ENCODE data around the gene ROPN1L. TPM values are rescaled to one million over a fixed set of nuclear protein-coding genes. Genes with fewer than 3 reads are reported as not detected.
"Not testable (repeated sequence)": the region's sequence is repeated elsewhere in the genome, so short reads cannot be mapped to it uniquely, and the experiment has no call there.

ROPN1L gene
- total RNA-seq, result 0.42 TPM

DNA sequence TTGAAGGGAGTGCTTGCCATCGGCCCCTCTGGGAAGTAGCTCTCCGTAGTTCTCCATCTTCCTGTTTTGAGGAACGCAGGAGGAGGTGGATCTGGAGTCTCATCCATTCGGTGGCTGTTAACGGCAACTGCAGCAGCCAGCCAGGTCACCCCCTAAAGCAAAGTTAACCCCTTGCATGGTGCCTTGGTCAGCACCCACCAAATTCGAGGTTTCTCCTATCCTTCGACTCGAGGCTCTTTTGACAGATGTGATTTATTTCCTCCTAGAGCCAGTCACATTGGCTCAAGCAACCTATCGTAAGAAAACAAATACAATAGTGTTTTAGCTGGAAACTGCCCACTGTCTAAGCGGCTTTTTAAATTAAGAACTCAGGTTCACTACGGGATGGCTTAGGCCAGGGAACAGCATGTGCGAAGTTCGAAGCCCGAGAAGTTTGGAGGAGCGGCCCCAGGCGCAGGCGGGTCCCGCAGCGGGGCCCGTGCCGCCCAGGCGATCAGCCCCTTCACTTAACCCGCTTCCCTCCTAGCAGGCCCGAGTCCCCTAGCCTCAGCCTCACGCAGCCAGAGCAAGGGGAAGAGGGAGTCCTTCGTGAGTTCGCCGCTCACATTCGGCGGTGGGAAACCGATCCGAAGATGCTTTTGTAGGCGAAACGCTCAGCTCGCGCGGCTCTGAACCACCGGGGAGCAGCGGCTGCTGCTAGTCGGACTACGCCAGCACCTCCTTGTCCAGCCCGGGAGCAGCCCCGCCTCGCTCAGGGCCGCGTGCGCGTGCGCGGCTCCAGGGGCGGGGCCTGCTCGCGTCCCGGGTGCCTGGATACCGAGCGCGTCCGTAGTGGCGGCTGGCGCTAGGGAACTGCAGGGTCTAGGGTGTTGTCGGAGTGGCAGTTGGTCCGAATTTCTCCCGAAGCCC lies at the start of gene ROPN1L:
ROPN1L (plus strand) TSS at position 797 of the 909 bp plus-strand sequence. CDS start 289 bp downstream, outside the sequence.
- no peaks in the 10 kb centered on the region for H3K27me3 ChIP-seq (ENCODE audit: insufficient read depth, low read length)
- no peaks in the 10 kb centered on the region for H3K9me3 ChIP-seq (ENCODE audit: low read depth, low read length)
- H3K4me3 ChIP-seq (ENCODE audit: low read length), result peak within 1 kb of the TSS; percentile 56
- H3K4me1 ChIP-seq (ENCODE audit: insufficient read depth, low read length), result peaks cover 50% of the 10 kb centered on the region

GRCh38 chr5:10392567-10393328 lies 48.9 kb upstream of the ROPN1L start:
- not testable (repeated sequence) for H3K9me3 ChIP-seq (ENCODE audit: low read depth, low read length); H3K4me1 ChIP-seq (ENCODE audit: insufficient read depth, low read length); H3K27me3 ChIP-seq (ENCODE audit: insufficient read depth, low read length); H3K4me3 ChIP-seq (ENCODE audit: low read length)

- Histone ChIP-seq H3K4me1 (ENCODE audit: insufficient read depth, low read length) (no peaks in the 10 kb centered on the region), H3K4me3 (ENCODE audit: low read length) (no peak overlapping the region)
Observed at GRCh38 chr5:10393491-10393890, 48.2 kb upstream of the ROPN1L start.

GRCh38 chr5:10396552-10396951 lies 45.1 kb upstream of the ROPN1L start:
- no peaks in the 10 kb centered on the region for H3K9me3 ChIP-seq (ENCODE audit: low read depth, low read length)
- H3K4me3 ChIP-seq (ENCODE audit: low read length), result no peak overlapping the region
- no peaks in the 10 kb centered on the region for H3K4me1 ChIP-seq (ENCODE audit: insufficient read depth, low read length)
- no peaks in the 10 kb centered on the region for H3K27me3 ChIP-seq (ENCODE audit: insufficient read depth, low read length)

More at GRCh38 chr5:10393491-10393890, 48.2 kb upstream of the ROPN1L start:
- Histone ChIP-seq H3K9me3 (ENCODE audit: low read depth, low read length) (no peaks in the 10 kb centered on the region), H3K27me3 (ENCODE audit: insufficient read depth, low read length) (no peaks in the 10 kb centered on the region)

DNA sequence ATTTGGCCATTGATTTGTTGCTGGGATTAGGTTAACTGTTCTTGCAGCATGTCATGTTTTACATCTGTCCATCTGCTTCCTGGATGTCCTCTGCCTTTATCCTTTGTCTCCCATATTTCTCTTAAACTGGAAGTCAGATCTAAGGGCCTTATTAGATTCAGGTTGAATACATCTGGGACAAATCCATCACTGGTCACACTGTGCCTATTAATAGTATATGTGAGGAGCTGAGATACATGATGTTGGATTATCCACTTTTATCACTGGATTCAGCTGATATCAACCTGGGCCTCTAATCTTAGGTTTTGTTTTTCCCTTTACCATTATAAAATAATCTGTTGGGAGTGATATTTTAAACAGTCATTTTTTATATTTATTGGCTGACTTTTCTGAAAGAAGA lies 41.8 kb upstream of the ROPN1L start:
- Histone ChIP-seq H3K4me1 (ENCODE audit: insufficient read depth, low read length) (no peaks in the 10 kb centered on the region), H3K4me3 (ENCODE audit: low read length) (no peak overlapping the region), H3K9me3 (ENCODE audit: low read depth, low read length) (no peaks in the 10 kb centered on the region), H3K27me3 (ENCODE audit: insufficient read depth, low read length) (no peaks in the 10 kb centered on the region)

DNA sequence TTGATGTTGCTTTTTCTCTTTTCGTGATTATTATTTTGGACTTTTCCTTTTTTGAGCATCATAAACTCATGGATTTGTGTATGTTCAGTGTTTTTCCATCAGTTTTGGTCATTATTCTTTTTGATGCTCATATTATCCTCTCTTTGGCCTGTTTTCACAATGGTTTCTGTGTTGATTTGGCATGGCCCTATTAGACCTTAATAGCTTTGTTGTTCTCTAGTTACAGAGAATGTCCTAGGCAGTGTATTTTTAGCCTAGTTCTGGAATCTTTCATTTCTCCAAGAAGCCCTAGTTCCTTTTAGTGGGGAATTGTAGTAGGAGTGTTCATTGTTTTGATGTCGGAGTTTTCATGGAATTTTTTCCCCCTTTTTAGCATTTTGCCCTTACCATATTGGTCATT lies 41.3 kb upstream of the ROPN1L start:
- H3K9me3 ChIP-seq (ENCODE audit: low read depth, low read length), result no peaks in the 10 kb centered on the region

DNA sequence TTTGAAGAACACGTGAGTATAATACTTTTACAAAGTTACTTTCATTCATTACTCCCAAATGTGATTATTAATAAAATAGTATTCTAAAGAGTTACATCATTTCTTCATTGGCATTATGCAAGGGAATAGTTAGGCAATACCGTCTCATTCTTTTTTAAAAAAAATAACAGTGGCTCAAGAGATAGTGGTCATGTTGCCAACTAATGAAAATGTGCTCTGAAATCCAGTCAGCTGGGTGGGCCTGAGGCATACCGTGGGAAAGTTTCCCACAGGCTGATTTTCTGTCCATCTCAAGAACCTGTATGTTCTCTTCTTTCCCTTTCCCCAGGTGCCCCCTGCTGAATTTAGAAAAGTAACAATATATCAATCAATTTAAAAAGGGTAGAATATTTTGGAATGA lies 40.8 kb upstream of the ROPN1L start:
- Histone ChIP-seq H3K27me3 (ENCODE audit: insufficient read depth, low read length) (no peaks in the 10 kb centered on the region), H3K4me3 (ENCODE audit: low read length) (no peak overlapping the region), H3K4me1 (ENCODE audit: insufficient read depth, low read length) (no peaks in the 10 kb centered on the region)

More for the DNA sequence above, 41.3 kb upstream of the ROPN1L start:
- Histone ChIP-seq H3K4me1 (ENCODE audit: insufficient read depth, low read length) (no peaks in the 10 kb centered on the region), H3K27me3 (ENCODE audit: insufficient read depth, low read length) (no peaks in the 10 kb centered on the region), H3K4me3 (ENCODE audit: low read length) (no peak overlapping the region)

GRCh38 chr5:10401498-10401897 lies 40.2 kb upstream of the ROPN1L start:
- H3K4me1 ChIP-seq (ENCODE audit: insufficient read depth, low read length), result no peaks in the 10 kb centered on the region
- H3K4me3 ChIP-seq (ENCODE audit: low read length), result no peak overlapping the region
- H3K9me3 ChIP-seq (ENCODE audit: low read depth, low read length), result no peaks in the 10 kb centered on the region
- no peaks in the 10 kb centered on the region for H3K27me3 ChIP-seq (ENCODE audit: insufficient read depth, low read length)

More for the DNA sequence above, 40.8 kb upstream of the ROPN1L start:
- H3K9me3 ChIP-seq (ENCODE audit: low read depth, low read length), result no peaks in the 10 kb centered on the region

DNA sequence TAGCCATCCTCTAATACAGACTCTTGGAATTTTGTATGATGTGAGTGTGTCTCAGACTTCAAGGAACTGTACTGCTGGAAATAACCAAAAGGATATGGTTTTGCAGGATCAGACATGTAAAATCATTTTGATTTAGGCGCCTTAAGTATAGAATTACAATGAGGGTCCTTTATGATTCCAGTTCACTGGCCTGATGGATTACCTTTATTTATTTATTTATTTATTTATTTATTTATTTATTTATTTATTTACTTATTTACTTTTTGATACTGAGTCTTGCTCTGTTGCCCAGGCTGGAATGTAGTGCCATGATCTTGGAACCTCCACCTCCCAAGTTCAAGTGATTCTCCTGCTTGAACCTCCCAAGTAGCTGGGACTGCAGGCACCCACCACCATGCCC lies 37.9 kb upstream of the ROPN1L start:
- Histone ChIP-seq H3K27me3 (ENCODE audit: insufficient read depth, low read length) (no peaks in the 10 kb centered on the region), H3K9me3 (ENCODE audit: low read depth, low read length) (no peaks in the 10 kb centered on the region), H3K4me3 (ENCODE audit: low read length) (no peak overlapping the region), H3K4me1 (ENCODE audit: insufficient read depth, low read length) (no peaks in the 10 kb centered on the region)

DNA sequence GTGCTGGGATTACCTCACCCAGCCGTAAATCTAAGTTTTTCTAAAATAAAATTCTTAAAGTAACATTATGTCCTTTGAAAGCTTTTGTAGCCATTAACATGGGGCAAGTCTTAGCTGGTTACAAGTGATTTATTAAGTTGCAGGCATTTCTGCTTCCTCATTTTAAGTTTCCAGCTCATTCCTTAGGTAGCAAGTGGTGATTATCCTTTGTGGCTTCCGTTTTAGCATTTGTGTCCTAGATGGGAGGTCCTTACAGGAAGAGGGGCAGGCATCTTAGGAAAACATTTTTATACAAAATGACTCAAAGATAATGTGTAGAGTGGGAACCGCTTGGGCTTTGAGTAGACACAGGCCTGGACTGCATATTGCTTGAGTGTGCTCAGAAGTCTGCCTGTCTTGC lies 35.0 kb upstream of the ROPN1L start:
- peaks cover 5% of the 10 kb centered on the region for H3K4me1 ChIP-seq (ENCODE audit: insufficient read depth, low read length)
- H3K9me3 ChIP-seq (ENCODE audit: low read depth, low read length), result no peaks in the 10 kb centered on the region
- H3K27me3 ChIP-seq (ENCODE audit: insufficient read depth, low read length), result no peaks in the 10 kb centered on the region
- no peak overlapping the region for H3K4me3 ChIP-seq (ENCODE audit: low read length)

- H3K27me3 ChIP-seq (ENCODE audit: insufficient read depth, low read length), result no peaks in the 10 kb centered on the region
- H3K4me3 ChIP-seq (ENCODE audit: low read length), result no peak overlapping the region
- H3K9me3 ChIP-seq (ENCODE audit: low read depth, low read length), result no peaks in the 10 kb centered on the region
- H3K4me1 ChIP-seq (ENCODE audit: insufficient read depth, low read length), result peaks cover 5% of the 10 kb centered on the region
Observed at GRCh38 chr5:10409504-10409903, 32.2 kb upstream of the ROPN1L start.

- Histone ChIP-seq H3K27me3 (ENCODE audit: insufficient read depth, low read length) (no peaks in the 10 kb centered on the region), H3K9me3 (ENCODE audit: low read depth, low read length) (no peaks in the 10 kb centered on the region), H3K4me1 (ENCODE audit: insufficient read depth, low read length) (peaks cover 5% of the 10 kb centered on the region), H3K4me3 (ENCODE audit: low read length) (no peak overlapping the region)
Observed at GRCh38 chr5:10410662-10411061, 31.0 kb upstream of the ROPN1L start.

- Histone ChIP-seq H3K4me1 (ENCODE audit: insufficient read depth, low read length) (peaks cover 5% of the 10 kb centered on the region), H3K4me3 (ENCODE audit: low read length) (no peak overlapping the region), H3K9me3 (ENCODE audit: low read depth, low read length) (no peaks in the 10 kb centered on the region), H3K27me3 (ENCODE audit: insufficient read depth, low read length) (no peaks in the 10 kb centered on the region)
Observed at GRCh38 chr5:10411336-10411735, 30.3 kb upstream of the ROPN1L start.

DNA sequence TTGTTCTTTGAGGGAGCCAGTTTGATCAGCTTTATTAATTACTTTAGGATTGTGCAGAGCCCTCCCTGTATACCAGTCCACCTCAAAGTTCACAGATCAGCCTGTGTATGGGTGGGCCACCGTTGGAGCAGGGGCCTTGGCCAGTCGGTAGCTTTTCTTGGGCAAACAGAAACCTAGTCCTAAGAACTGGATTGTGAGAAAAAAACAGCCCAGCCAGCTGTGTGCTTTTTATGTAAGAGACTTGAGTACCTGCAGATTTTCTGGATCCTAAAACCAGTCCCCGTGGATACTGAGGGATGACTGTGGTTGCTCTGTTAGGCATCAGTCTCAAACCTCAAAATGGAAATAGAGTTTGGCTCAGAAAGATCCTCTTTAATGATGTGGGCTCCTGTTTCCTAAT lies 24.8 kb upstream of the ROPN1L start:
- Histone ChIP-seq H3K9me3 (ENCODE audit: low read depth, low read length) (no peaks in the 10 kb centered on the region), H3K27me3 (ENCODE audit: insufficient read depth, low read length) (no peaks in the 10 kb centered on the region), H3K4me3 (ENCODE audit: low read length) (no peak overlapping the region), H3K4me1 (ENCODE audit: insufficient read depth, low read length) (peaks cover 17% of the 10 kb centered on the region)

GRCh38 chr5:10418654-10419345 lies 22.9 kb upstream of the ROPN1L start:
- Histone ChIP-seq H3K9me3 (ENCODE audit: low read depth, low read length) (no peaks in the 10 kb centered on the region), H3K27me3 (ENCODE audit: insufficient read depth, low read length) (no peaks in the 10 kb centered on the region), H3K4me3 (ENCODE audit: low read length) (no peak overlapping the region), H3K4me1 (ENCODE audit: insufficient read depth, low read length) (peaks cover 31% of the 10 kb centered on the region)
